HG02763 (cell line): Measurements from ENCODE around the gene CR1.
A peak's percentile ranks its signal among the peaks of the same experiment; 100 is the strongest.
"Not testable (repeated sequence)": the region's sequence is repeated elsewhere in the genome, so short reads cannot be mapped to it uniquely, and the experiment has no call there.

Experiments used
- ATAC-seq: cut with Tn5 transposase; IDR thresholded peaks from one replicate; pipeline ENCODE4 v1.9.1; 2021; ENCODE audit warnings: mild to moderate bottlenecking, moderate library complexity; ENCODE audit not compliant: unreplicated experiment

Gene CR1

GRCh38 chr1:207495801-207496792 lies at the start of gene CR1:
Gene CR1 (plus strand): TSS chr1:207496157. CDS start chr1:207496268, 111 bp downstream.
- ATAC-seq: peak; percentile 56

GRCh38 chr1:207453710-207454045 lies 42.3 kb upstream of the CR1 start:
- no peak for ATAC-seq

GRCh38 chr1:207454046-207454964 lies 41.7 kb upstream of the CR1 start, which contains the start of gene CR2:
Gene CR2 (plus strand): TSS chr1:207454328. CDS start chr1:207454419, 91 bp downstream.
- peak; percentile 79 for ATAC-seq

- no peak for ATAC-seq
These were observed 40.7 kb upstream of the CR1 start for GRCh38 chr1:207455183-207455754.

- no peak for ATAC-seq
These were observed 37.5 kb upstream of the CR1 start for GRCh38 chr1:207458414-207458813.

- ATAC-seq: no peak
These were observed 36.9 kb upstream of the CR1 start for GRCh38 chr1:207459008-207459407.

GRCh38 chr1:207461649-207462048 lies 34.3 kb upstream of the CR1 start:
- no peak for ATAC-seq

GRCh38 chr1:207462535-207462934 lies 33.4 kb upstream of the CR1 start:
- ATAC-seq: no peak

GRCh38 chr1:207463021-207463420 lies 32.9 kb upstream of the CR1 start:
- no peak for ATAC-seq

GRCh38 chr1:207463571-207463970 lies 32.4 kb upstream of the CR1 start:
- no peak for ATAC-seq

- no peak for ATAC-seq
These were observed 25.0 kb upstream of the CR1 start for GRCh38 chr1:207470927-207471326.

GRCh38 chr1:207474210-207474609 lies 21.7 kb upstream of the CR1 start:
- ATAC-seq: no peak

- no peak for ATAC-seq
These were observed 9.8 kb upstream of the CR1 start for GRCh38 chr1:207486198-207486597.

GRCh38 chr1:207487636-207488035 lies 8.3 kb upstream of the CR1 start:
- ATAC-seq: no peak

GRCh38 chr1:207493212-207493611 lies 2.7 kb upstream of the CR1 start:
- no peak for ATAC-seq

GRCh38 chr1:207494171-207494570 lies 1.8 kb upstream of the CR1 start:
- ATAC-seq: no peak

GRCh38 chr1:207495281-207495680 lies 676 bp upstream of the CR1 start:
- ATAC-seq: not testable (repeated sequence)

GRCh38 chr1:207497941-207498340 lies 2.0 kb downstream of the CR1 start:
- ATAC-seq: no peak

GRCh38 chr1:207499573-207499972 lies 3.6 kb downstream of the CR1 start:
- no peak for ATAC-seq

GRCh38 chr1:207500306-207500705 lies 4.3 kb downstream of the CR1 start:
- ATAC-seq: no peak

- no peak for ATAC-seq
These were observed 5.1 kb downstream of the CR1 start for GRCh38 chr1:207501071-207501470.
